Right hindlimb (tissue), 1 donor: ENCODE data around the gene CYB5D1.

Source experiments
- DNase-seq: peaks from one replicate; pipeline ENCODE4 v3.0.0-alpha.2; 2018

Gene CYB5D1

GRCh38 chr17:7833795-7834541 is 23.8 kb upstream of the CYB5D1 start, which contains the start of gene KDM6B:
TSS of gene KDM6B (plus strand) at chr17:7834217. CDS start at chr17:7845555, 11,338 bp downstream.
- peak; percentile 93 for DNase-seq

GRCh38 chr17:7834542-7834956 is 23.3 kb upstream of the CYB5D1 start:
- DNase-seq = no peak

GRCh38 chr17:7834957-7835813 is 22.6 kb upstream of the CYB5D1 start:
- peak; percentile 99 for DNase-seq

- peak; percentile 80 for DNase-seq
These were observed 21.8 kb upstream of the CYB5D1 start for GRCh38 chr17:7835814-7836595.

GRCh38 chr17:7836596-7837407 is 21.0 kb upstream of the CYB5D1 start:
- peak; percentile 92 for DNase-seq

- no peak for DNase-seq
These were observed 20.3 kb upstream of the CYB5D1 start for GRCh38 chr17:7837408-7838088.

- peak; percentile 78 for DNase-seq
These were observed 19.4 kb upstream of the CYB5D1 start for GRCh38 chr17:7838090-7839075.

- DNase-seq = no peak
These were observed 18.5 kb upstream of the CYB5D1 start for GRCh38 chr17:7839190-7839875.

- no peak for DNase-seq
These were observed 17.9 kb upstream of the CYB5D1 start for GRCh38 chr17:7839876-7840261.

- DNase-seq = no peak
These were observed 17.4 kb upstream of the CYB5D1 start for GRCh38 chr17:7840441-7840840.

- DNase-seq = no peak
These were observed 16.9 kb upstream of the CYB5D1 start for GRCh38 chr17:7840875-7841274.

- DNase-seq = peak; percentile 90
These were observed 16.3 kb upstream of the CYB5D1 start for GRCh38 chr17:7841396-7841914.

GRCh38 chr17:7841915-7842379 is 15.9 kb upstream of the CYB5D1 start:
- DNase-seq = peak; percentile 95

GRCh38 chr17:7842380-7843256 is 15.2 kb upstream of the CYB5D1 start:
- peak; percentile 77 for DNase-seq

GRCh38 chr17:7843257-7843535 is 14.6 kb upstream of the CYB5D1 start:
- DNase-seq = peak; percentile 54

- peak; percentile 89 for DNase-seq
These were observed 14.1 kb upstream of the CYB5D1 start for GRCh38 chr17:7843536-7844291.

- DNase-seq = peak; percentile 93
These were observed 13.3 kb upstream of the CYB5D1 start for GRCh38 chr17:7844292-7845154.
